HUDEP-2 (cell line): Measurements from ENCODE around the gene COMMD10.
A peak's percentile ranks its signal among the peaks of the same experiment; 100 is the strongest.

Experiments used
- DNase-seq, 76 experiments: peaks; one replicate each; lab custom pipeline; 2025; ENCODE audit not compliant: unreplicated experiment in 76 of 76; lab: John Stamatoyannopoulos, UW

COMMD10 gene

GRCh38 chr5:116280149-116280803 is 195.5 kb downstream of the COMMD10 start:
- DNase-seq, result no peak

- DNase-seq, result no peak
Observed at GRCh38 chr5:116281309-116281708, 196.5 kb downstream of the COMMD10 start.

GRCh38 chr5:116288524-116288923 is 203.7 kb downstream of the COMMD10 start:
- no peak for DNase-seq

GRCh38 chr5:116289276-116289675 is 204.5 kb downstream of the COMMD10 start:
- no peak for DNase-seq

- no peak for DNase-seq
Observed at GRCh38 chr5:116291271-116291670, 206.4 kb downstream of the COMMD10 start.

GRCh38 chr5:116292321-116292720 is 207.5 kb downstream of the COMMD10 start:
- no peak for DNase-seq

- no peak for DNase-seq
Observed at GRCh38 chr5:116296335-116297072, 211.7 kb downstream of the COMMD10 start.

- DNase-seq, result no peak
Observed at GRCh38 chr5:116297296-116297814, 212.5 kb downstream of the COMMD10 start.

- no peak for DNase-seq
Observed at GRCh38 chr5:116299746-116300640, 215.2 kb downstream of the COMMD10 start.

- DNase-seq, result no peak
Observed at GRCh38 chr5:116301110-116301509, 216.3 kb downstream of the COMMD10 start.

GRCh38 chr5:116303340-116303739 is 218.5 kb downstream of the COMMD10 start:
- DNase-seq, result no peak

- DNase-seq, result no peak
Observed at GRCh38 chr5:116303810-116304209, 219.0 kb downstream of the COMMD10 start.

- no peak for DNase-seq
Observed at GRCh38 chr5:116305899-116306298, 221.1 kb downstream of the COMMD10 start.

- DNase-seq, result no peak
Observed at GRCh38 chr5:116306846-116307245, 222.0 kb downstream of the COMMD10 start.

GRCh38 chr5:116308391-116308790 is 223.6 kb downstream of the COMMD10 start:
- DNase-seq, result no peak

- DNase-seq, result no peak
Observed at GRCh38 chr5:116313366-116313765, 228.5 kb downstream of the COMMD10 start.

- DNase-seq, result peak in 1 of 76 experiments; percentile 4
Observed at GRCh38 chr5:116315531-116315930, 230.7 kb downstream of the COMMD10 start.

- DNase-seq, result no peak
Observed at GRCh38 chr5:116318091-116318854, 233.4 kb downstream of the COMMD10 start.

GRCh38 chr5:116320486-116320885 is 235.7 kb downstream of the COMMD10 start:
- DNase-seq, result no peak

GRCh38 chr5:116329503-116329902 is 244.7 kb downstream of the COMMD10 start:
- no peak for DNase-seq
